Esophagus mucosa (tissue), 1 donor: ENCODE data around the gene MXRA8. TPM values are rescaled to one million over a fixed set of nuclear protein-coding genes. Genes with fewer than 3 reads are reported as not detected.

Experiments used
- ATAC-seq: fragments of 200-7000 bp; cut with Tn5 transposase; one replicate; pipeline ENCODE4 v1.9.1; 2020
- total RNA-seq: library from RNA; stranded (reverse); gene quantifications from one replicate; pipeline ENCODE4 v1.2.4, GENCODE V29; 2023
- donor health status: DM: yes; HTN: yes; CAD: no.

MXRA8 gene
- total RNA-seq, 1 donor from 2014 or later, result 2.0 TPM

DNA sequence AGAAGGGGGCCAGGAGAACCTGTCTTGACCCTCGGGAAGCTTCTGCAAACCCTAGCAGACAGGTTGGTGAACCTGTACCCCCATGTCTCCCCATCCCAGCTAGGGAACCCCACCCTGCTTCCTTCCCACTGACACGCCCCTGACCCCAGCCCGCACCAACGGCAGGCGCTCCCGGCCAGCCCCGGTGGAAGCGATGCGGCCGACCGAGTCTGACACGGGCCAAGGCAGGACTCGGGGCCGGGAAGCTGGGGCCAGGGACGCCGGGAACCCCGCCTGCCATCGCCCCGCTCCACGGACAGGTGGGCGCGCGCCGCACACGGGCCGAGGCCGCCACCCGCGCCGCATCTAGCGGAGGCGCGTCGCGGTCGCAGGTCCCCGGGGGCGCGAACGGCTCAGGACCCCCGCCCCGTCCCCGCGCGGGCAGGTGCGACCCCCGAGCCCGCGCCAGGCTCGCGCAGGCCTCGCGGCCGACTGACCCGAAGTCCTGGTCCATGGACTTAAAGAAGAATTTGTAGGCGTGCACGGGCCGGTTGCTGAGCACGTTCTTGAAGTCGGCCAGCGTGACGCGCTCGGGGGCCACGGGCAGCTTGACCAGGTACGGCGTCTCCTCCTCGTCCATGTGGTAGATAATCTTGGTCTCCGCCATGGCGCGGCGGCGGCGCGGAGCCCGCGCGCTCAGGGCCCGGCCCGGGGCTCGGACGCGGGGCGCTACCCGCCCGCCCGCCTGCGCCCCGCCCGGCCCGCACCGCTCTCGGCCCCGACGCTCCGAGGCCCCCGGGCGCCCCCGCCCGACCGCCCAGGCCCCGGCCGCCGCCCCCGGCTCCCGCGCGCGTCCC, 9.7 kb downstream of the MXRA8 start:
- no peak for ATAC-seq

DNA sequence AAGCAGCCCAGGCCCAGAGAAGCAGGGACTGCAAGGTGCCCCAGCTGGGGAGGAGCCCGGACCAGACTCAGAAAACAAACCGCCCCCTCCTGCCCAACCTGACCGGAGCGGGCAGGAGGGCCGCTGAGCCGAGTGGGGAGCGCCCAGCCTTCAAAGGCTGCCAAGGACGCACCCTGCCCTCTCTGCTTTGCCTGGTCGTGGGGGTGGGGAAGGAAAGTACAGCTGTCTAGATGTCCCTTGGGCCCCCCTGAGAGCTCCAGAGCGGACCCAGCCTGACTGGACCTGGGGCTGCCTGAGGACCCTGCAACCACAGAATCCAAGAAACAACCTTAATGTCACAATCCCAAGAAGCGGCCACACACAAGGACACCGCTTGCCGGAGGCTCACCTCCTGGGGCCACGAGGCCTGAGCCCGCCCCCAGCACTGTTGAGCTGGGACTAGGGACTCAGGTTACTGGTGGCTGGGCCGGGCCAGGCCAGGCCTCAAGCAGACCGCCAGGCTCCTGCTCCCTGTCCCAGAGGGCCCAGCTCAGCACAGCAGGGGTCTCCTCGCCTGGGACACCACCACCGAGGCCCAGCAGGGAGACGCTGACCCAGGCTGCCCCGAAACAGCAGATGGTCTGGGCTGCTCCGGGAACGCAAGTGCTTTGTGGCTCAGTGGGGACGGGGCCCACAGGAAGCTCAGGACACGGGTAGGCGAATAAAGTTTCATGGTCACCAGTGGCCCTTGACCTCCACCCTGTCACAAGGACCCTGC, 10.5 kb downstream of the MXRA8 start:
- peak; percentile 45 for ATAC-seq

DNA sequence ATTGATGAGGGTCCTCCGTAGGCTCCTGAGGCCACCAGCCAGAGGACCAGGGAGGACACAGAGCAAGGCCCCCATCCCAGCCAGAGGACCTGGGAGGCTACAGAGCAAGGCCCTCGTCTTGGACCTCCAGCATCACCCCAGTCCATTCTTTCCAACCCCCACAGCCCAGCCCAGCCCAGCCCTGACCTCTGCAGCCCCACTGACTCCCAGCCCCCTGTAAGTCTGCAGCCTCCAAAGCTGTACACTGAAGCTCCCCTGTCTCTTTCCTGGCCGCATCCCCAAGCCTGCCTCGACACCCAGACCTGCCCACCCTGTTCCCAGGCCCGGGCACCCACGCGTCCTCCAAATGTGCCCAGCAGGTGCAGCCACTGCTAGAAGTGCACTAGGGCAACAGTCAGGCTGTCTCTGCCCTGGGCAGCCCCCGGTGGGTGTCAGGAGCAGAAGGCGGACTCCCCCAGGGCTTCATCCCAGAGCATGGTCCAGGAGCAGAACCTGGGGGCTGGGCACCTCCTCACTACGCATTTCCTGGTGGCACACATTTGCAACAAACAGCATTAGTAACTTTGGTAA, 11.2 kb downstream of the MXRA8 start:
- no peak for ATAC-seq

DNA sequence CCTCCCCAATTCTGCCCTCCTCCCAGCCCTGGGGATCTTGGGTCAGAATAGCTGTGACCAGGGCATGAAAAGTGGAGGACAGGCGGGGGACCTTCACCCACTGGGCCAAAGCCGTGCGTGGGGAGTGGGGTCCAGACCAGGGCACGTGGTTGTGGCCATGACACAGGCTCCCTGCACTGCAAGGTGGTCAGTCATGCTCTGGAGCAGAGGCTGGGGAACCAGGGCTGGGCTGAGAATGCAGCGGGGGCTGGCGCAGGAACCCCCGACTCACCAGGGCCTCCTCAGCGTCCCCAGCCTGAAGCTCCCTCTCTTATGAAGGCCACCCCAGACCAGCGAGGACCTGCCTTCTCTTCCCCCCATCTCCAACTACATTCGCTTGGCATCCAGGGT, 11.9 kb downstream of the MXRA8 start:
- ATAC-seq, result no peak

DNA sequence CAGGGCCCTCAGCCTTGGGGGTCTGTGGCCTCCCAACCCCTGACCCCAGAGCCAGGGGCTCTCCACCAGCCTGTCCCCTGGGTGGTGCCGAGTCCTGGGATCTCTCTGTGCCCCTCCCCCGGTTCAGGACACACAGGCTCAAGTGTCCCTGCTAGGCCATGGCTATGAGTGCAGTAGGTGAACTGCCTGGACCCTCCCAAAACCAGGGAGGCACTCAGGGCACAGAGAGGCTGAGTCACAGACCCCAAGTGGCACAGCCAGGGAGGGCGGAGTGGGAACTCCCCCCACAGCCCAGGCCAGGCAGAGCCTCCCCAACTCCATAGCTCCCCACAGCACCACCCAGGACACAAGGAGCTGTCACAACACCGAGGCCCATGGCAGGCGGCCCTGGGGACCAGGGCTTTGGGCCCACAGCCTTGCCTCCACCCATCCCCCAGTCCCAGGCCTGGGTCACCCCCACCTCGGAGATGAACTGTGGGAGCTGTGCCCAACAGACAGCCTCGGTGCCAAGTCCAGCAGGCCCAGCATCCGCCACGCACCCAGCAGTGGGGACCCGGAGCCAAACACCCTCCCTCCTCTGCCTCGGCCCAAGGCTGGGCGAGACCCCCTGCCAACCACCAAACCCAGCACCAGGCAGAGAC, 12.4 kb downstream of the MXRA8 start:
- no peak for ATAC-seq

DNA sequence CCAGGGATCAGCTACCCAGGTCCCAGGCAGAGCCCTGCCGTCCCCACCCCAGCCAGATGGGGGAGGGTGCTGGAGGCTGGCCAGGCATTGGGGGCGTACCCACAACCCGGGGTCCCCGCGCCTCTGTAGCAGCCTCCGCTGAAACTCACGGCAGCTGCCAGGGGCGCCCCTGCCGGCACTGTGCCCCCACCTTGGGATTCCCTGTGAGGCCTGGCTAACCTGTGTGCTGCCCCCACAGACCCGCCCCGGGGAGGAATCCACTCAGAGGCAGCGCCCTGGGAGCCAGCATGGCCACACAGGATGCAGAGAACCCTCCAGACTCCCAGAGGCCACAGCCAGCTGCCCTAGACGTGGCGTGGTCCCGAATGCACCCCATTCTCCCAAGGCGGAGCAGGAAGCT, 13.0 kb downstream of the MXRA8 start:
- ATAC-seq, result no peak

DNA sequence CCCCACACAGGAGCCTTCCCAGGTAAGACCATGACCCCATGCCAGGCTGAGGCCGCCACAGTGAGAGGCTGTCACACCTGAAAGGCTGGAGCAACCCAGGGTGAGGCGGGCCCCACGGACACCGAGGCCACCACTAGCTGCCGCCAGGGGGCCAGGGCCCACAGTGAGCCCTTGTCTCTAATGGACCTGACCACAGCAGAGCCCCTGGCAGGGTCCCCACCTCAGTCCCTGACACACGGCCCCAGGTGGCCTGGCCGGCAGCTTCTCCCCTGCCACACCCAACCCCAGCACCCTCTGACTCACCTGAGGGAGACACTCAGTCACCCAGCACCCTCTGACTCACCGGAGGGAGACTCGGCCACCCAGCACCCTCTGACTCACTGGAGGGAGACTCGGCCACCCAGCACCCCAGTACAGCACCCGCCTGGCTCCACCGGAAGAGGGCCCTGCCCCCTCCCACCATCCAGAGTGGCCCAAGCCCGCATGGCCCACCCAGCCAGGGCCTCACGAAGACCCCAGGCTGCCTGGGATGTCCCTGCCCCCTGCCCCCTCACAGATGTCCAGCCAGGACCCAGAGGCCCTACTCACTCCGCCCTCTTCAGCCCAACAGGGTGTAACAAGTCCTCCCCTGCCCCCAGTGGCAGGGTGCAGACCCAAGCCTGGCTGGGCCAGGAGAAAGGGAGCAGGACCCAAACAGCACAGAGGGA, 13.5 kb downstream of the MXRA8 start:
- ATAC-seq, result peak; percentile 82

DNA sequence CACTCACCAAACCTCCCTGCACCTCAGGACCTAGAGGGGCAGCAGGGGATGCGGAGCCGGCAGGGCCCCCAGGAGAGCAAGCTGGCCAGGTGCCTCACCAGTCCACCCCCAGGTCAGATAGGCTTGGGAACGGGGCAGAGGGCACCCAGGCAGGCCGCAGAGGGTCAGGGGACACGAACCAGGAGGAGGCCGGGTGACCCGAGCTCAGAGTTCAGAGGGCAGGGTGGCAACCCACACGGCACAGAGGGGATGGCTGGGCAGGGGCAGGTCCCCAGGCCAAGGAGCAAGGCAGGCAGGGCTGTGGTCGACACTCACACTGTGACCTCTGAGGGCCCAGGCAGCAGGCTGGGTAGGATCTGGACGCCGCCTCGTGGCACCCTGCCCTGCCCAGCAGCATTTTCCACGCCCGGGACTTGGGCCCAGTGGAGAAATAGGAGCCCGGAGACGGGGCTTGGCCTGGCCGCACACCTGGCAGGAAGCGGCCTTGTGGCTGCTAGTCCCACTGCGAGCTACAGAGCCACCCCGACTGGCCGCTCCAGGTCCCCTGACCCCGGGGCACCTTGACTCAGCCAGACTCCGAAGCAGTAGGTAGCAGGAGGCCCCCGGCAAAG, 14.4 kb downstream of the MXRA8 start:
- ATAC-seq, result peak; percentile 16

DNA sequence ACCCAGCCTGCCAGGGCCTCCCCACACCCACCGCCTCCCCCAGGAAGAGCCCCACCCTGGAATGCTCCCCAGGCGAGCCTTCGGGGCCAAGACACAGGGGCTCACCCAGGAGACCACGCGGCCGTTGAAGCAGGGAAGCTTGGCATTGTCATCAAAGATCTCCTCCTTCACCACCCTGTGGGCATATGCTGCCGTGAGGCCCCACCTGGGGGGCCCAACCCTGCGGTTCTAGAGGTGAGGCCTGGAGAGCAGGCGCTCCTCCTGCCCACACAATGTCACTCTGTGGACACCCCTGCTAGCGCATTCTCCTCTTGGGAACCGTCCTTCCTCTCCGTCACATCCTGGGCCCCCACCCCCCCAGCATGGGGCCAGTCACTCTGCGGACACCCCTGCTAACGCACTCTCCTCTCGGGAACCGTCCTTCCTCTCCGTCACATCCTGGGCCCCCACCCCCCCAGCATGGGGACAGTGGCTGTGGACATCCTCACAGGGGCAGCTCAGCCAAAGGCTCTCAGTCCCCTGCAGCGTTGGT, 15.7 kb downstream of the MXRA8 start:
- ATAC-seq, result no peak

DNA sequence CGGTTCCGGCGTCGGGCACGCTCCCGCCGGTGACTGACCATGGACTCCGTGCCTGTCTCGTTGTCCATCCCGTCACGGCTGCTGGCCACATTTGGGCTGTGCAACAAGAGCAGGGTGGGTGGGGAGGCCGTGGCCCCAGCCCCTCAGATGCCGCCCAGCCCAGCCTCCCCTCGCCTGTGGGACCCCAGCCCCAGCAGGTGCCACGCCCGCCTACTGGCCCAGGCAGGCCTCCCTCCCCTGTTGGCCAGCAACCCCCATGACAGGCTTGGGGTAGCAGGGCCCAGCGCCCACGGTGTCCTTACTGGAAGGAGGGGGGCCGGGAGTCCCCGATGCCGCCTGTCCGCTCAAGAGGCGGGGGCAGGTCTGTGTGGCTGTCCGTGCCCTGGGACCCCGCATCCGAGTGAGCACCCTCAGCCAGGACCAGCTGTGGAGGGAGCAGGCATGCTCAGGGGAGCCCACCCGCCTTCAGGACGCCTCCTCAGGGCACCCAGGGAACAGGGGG, 16.2 kb downstream of the MXRA8 start:
- no peak for ATAC-seq

DNA sequence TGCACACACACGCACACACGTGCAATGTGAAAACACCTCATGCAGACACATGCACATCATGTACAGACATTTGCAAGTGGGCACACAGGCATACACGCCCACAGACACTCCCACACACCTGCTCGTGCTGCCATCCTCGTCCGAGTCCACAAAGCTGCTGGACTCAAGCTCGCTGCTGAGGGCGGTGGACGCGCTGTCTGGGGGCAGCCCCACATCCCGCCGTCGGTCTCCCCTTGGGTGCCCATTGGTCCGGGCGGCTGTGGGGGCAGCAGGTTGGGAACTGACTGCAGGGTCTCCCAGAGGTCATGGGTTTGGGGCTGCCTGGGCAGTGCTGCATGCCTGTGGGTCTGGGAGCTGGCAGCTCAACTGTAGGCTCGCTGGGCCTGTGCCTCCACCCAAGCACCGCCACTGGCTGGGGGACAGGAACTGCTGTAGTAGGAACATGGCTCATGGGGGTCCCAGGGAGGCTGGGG, 16.8 kb downstream of the MXRA8 start:
- ATAC-seq, result no peak

DNA sequence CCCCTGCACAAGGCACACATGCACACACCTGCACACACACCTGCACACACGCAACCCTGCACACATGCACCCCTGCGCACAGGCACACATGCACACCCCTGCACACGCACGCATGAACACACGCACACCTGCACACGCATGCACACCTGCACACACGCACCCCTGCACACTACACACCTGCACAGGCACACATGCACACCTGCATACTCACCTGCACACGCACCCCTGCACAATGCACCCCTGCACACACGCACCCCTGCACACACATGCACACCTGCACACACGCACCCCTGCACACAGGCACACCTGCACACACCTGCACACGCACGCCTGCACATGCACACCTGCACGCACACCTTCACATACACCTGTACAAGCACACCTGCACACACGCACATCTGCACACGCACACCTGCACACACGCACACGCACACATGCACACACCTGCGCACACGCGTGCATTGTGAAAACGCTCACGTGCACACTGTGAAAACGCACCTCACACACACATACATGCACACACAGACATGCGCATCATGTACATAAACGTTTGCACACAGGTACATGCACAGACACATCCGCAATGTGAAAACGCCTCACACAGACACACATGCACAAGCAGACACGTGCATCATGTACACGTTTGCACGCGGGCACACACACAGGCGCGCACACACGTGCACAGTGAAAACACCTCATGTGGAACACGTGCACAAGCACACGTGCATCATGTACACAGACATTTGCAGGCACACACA, 17.4 kb downstream of the MXRA8 start:
- no peak for ATAC-seq

DNA sequence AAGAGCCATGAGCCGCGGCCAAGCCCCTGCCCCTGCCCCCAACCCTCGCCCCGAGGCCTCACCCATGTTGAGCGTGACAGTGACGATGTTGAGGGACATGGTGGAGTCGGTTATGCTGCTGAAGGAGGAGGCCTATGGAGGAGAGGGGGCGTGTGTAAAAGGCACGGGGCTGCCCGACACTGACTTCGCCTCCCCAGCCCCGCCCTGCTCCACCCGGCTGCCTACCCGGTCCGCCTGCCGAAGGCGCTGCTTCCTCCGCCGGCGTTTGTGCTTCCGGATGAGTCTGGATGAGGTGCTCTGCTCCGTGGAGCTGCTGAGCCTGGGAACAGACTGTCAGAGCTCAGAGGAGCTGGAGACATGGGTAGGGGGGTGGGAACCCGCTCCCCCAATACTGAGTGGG, 18.2 kb downstream of the MXRA8 start:
- no peak for ATAC-seq

DNA sequence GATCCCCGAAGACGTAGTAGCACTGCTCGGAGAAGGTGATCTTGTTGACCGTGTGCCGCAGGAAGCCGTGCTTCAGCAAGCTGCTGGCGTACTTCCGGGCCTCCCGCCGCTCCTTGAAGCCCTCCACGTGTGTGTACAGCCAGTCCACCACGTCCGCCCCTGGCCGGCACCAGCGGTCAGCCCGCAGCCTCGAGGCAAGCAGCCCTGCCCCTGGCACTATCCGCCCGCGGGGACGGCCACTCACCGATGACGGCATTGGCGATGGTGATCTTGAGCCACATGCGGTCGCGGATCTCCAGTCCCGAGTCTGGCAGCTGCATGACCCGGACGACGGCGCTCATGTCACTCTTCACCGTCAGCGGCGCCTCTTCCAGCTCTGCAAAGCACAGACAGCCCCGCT, 20.1 kb downstream of the MXRA8 start:
- ATAC-seq, result no peak

DNA sequence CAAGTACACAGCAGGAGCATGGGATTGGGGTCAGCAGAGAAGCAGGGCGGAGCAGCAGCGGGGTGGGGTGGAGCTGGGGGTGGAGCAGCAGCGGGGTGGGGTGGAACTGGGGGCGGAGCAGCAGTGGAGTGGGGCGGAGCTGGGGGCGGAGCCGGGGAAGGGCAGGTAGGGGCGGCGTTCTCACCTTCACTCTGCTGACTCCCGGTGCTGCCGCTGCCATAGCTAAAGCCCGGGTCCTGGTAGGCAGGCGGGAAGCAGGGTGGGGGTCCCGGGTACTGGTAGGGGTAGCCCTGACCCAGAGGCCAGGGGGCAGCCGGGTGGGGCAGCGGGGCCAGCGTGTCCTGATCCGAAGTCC, 20.6 kb downstream of the MXRA8 start:
- ATAC-seq, result peak; percentile 49

DNA sequence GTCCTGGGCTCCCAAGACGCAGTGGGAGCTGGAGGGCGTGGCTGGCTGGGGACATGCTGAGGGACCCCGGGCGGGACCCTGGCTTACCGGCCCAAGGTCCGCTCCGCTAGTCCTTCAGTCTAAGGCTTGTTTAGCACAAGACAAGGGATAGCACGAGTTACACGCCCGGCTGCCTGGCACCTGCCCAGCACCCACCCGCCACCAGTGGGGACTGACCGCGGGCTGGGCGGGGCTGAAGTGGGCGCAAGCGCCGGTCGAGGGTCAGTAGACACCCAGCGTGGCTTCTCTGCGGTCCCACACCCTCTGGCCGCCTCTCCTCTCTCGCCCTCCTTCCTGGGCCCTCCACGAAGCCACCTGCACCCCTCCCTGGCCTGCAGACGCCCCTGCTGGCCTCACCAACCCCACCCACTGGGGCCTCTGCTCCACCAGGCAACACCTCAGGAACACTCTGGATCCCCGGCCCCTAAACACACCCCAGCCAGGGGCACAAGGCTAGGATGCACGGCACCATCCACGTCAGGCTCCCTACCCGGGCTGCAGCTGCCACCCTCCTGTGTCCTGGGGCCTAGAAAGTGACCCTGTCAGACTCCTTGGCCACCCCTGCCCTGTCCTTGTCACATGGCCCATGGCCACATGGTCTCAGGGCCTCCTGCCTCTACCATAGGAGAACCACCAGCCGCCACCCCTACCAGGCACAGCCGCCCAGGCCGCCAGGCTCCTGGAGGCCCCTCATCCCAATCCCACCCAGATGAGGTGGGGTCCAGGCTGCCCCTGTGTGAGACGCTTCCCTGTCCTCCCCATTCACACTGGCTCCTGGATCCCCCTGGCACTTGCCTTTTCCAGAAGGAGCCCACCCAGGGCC, 21.2 kb downstream of the MXRA8 start:
- no peak for ATAC-seq

DNA sequence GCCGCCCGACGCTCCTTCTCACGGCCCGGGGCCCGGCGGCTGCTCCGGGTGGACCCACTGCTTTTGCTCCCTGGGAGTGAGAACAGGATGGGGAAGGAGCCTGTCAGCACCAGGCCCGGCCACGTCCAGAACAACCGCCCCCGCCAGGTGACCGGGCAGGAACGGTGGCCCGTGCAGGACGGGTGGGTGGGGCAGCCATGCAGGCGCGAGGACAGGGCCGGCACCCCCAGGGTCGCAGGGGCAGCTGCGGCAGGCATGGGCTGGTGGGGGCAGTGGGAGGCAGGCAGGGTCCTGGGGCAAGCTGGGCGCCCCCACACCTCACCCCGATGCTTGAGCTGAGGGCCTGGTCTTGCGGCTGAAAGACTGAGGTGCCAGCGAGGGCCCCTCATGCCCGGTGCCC, 21.9 kb downstream of the MXRA8 start:
- no peak for ATAC-seq

DNA sequence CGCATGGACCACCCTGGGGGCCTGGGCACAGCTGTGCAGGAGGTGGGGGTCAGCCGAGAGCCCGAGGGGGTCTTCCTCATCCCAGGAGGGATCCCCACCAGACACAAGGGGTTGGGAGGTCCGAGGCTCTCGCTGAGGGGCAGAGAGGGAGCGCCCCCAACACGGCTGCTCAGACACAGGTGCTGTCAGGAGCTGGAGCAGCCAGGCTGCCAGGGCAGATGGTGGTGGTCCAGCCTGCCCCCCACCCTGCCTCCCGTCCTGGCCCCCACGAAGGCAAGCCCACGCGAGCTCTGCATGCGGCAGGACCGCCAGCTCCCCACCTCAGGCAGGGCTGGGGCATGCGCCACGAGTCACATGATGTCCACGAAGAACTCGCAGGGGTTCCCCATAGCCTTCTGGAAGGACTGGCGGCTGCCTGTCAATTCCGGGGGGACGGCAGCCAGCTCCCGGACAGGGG, 22.5 kb downstream of the MXRA8 start:
- no peak for ATAC-seq

DNA sequence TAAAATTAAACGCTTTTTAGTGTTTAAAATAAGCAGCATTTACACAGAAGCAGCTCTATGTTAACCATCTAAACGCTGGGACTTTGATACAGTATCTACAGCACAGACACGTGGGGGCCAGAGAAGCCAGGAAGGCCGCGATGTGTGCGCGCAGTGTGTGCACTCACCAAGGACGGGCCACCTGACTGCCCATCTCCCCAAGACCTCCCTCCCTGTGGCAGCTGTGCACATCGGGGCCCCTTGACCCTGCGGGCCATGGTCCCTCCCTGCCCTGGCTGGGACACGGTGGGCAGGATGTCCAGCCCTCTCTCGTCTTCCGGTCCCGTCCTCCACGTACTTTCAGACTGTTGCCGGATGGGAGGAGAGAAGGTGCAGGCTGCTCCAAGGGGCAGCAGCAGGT, 23.1 kb downstream of the MXRA8 start:
- no peak for ATAC-seq

DNA sequence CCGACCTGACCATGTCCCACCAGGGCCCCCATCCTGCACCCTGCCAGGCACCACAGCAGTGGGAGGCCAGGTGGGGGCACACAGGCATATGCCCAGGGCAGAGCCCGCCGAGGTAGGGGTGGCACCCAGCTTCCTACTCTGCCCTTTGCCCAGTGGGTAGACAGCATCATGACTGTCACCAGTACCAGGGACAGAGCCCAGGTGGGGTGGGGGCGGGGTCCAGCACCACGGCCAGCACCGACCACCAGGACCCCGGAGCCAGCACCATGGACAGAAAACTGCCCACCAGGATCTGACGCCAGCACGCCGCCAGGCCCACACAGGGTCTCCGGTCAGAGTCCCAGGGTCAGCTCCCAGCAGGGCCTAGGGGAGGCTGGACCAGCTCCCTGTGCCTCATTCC, 23.5 kb downstream of the MXRA8 start:
- ATAC-seq, result no peak
